Measurements from ENCODE around the gene COBLL1.

Gene COBLL1

DNA sequence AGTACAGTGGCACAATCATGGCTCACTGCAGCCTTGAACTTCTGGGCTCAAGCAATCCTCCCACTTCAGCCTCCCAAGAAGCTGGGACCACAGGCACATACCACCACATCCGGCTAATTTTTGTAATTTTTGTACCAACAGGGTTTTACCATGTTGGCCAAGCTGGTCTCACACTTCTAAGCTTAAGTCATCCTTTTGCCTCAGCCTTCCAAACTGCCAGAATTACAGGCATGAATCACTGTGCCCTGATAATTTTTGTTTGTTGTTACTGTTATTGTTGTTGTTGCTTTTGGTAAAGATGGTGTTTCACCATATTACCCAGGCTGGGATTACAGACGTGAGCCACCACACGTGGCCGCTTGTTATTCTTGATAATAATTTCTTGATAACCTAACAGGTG lies 10.5 kb upstream of the COBLL1 start:
- CTCF ChIA-PET: no interaction called here
- no peak for DNase-seq (ENCODE audit: extremely low spot score)
- TF ChIP-seq, protein P1, sequence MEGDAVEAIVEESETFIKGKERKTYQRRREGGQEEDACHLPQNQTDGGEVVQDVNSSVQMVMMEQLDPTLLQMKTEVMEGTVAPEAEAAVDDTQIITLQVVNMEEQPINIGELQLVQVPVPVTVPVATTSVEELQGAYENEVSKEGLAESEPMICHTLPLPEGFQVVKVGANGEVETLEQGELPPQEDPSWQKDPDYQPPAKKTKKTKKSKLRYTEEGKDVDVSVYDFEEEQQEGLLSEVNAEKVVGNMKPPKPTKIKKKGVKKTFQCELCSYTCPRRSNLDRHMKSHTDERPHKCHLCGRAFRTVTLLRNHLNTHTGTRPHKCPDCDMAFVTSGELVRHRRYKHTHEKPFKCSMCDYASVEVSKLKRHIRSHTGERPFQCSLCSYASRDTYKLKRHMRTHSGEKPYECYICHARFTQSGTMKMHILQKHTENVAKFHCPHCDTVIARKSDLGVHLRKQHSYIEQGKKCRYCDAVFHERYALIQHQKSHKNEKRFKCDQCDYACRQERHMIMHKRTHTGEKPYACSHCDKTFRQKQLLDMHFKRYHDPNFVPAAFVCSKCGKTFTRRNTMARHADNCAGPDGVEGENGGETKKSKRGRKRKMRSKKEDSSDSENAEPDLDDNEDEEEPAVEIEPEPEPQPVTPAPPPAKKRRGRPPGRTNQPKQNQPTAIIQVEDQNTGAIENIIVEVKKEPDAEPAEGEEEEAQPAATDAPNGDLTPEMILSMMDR (IDR thresholded peaks at IDR 0.05; ENCODE audit: control extremely low read depth, extremely low read depth, low read depth, missing control alignments): no peak
- POLR2A ChIA-PET: interaction anchor here (0.6 kb wide), 1 partner anchor 15 kb away, joined by 6 read pairs; no protein-coding TSS in a partner anchor

DNA sequence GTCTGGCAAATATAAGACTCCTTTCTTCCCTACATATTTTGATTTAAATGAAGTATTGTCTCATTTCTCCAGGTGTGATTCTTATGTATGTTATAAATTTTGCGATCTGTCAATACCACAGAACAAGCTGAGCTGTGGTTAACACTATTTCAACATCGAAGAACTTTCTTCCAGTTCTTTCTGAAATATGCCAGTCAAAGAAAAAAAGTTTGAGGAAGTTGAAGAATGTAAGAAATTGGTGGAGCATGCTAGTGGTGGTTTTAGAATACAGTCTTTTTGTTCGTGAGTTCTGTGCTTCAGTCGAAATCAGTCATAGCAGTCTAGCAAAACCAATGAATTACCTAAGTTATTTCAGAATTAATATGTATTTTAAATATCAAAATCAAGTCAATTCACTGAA lies 8.6 kb upstream of the COBLL1 start:
- no peak for DNase-seq (ENCODE audit: extremely low spot score)
- ChIA-PET POLR2A (no interaction called here), CTCF (no interaction called here)
- TF ChIP-seq, protein P1 (IDR thresholded peaks at IDR 0.05; ENCODE audit: control extremely low read depth, extremely low read depth, low read depth, missing control alignments): no peak

DNA sequence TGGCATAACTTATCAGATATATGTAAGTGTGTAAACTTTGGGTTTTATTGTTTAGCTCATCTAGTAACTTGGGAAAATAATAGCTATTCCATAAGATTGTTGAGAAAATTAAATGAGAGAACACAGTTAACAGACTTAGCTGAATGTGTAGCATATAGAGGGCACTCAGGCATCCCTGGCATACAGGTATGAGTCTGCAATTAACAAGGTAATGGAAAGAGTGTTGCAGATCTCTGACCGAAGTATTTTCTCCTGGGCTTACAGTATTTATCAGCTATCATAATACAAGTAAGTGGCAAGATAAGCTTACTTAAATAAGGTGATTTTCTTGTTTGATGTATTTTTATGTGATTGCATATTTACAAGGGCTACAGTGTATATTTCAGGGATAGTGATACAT lies 7.9 kb upstream of the COBLL1 start:
- CTCF ChIA-PET: no interaction called here
- POLR2A ChIA-PET: no interaction called here
- no peak for DNase-seq (ENCODE audit: extremely low spot score)
- TF ChIP-seq, protein P1 (IDR thresholded peaks at IDR 0.05; ENCODE audit: control extremely low read depth, extremely low read depth, low read depth, missing control alignments): no peak

- POLR2A ChIA-PET: no interaction called here
- CTCF ChIA-PET: interaction anchor here (1.1 to 1.3 kb wide), 2 partner anchors 11 to 12 kb away, joined by 3 read pairs; no protein-coding TSS in a partner anchor
- TF ChIP-seq, protein P1 (IDR thresholded peaks at IDR 0.05; ENCODE audit: control extremely low read depth, extremely low read depth, low read depth, missing control alignments): no peak
- DNase-seq (ENCODE audit: extremely low spot score): no peak
Observed at GRCh38 chr2:164847981-164848741, 6.5 kb upstream of the COBLL1 start.

- CTCF ChIA-PET: interaction anchor here (1.1 to 1.3 kb wide), 2 partner anchors 10 to 13 kb away, joined by 3 read pairs; no protein-coding TSS in a partner anchor
- POLR2A ChIA-PET: no interaction called here
- TF ChIP-seq, protein P1 (IDR thresholded peaks at IDR 0.05; ENCODE audit: control extremely low read depth, extremely low read depth, low read depth, missing control alignments): no peak
- no peak for DNase-seq (ENCODE audit: extremely low spot score)
Observed at GRCh38 chr2:164847291-164847690, 5.7 kb upstream of the COBLL1 start.

DNA sequence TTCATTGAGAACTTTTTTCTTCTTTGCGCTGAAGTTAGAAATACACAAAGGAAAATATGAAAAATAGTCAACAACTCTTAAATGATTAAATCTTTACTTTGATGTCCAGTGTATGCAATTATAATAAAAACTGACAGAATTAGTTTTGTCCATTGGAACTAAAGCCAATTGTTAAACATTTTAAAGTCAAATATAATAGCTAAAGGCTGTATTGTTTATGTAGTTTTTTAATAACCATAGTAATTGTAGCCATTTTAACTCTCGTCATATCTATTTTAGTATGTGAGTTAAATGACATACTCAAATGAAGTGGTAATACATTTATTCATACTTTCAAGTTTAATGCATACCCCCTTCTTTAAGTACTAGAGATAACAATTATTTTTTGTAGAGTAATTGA lies 4.7 kb upstream of the COBLL1 start:
- no peak for DNase-seq (ENCODE audit: extremely low spot score)
- TF ChIP-seq, protein P1 (IDR thresholded peaks at IDR 0.05; ENCODE audit: control extremely low read depth, extremely low read depth, low read depth, missing control alignments): no peak
- ChIA-PET CTCF (interaction anchor here (0.8 kb wide), 1 partner anchor 51 kb away, joined by 3 read pairs; no protein-coding TSS in a partner anchor), POLR2A (no interaction called here)

Measured in GM10248 (cell line).